Superior temporal gyrus (tissue), 1 donor: ENCODE data around the gene SLC50A1.

Source experiments
- DNase-seq: peaks from one replicate; pipeline ENCODE4 v3.0.0-alpha.2; 2016; ENCODE audit errors: extremely low spot score

SLC50A1 gene

GRCh38 chr1:155170101-155170785 lies 34.6 kb downstream of the SLC50A1 start:
- no peak for DNase-seq

GRCh38 chr1:155170806-155171205 lies 35.2 kb downstream of the SLC50A1 start:
- DNase-seq, result no peak

GRCh38 chr1:155171836-155172731 lies 36.4 kb downstream of the SLC50A1 start:
- DNase-seq, result no peak

GRCh38 chr1:155172732-155173477 lies 37.3 kb downstream of the SLC50A1 start, which contains the start of gene KRTCAP2:
Gene KRTCAP2, minus strand, starts transcription at chr1:155173304. Its CDS starts 80 bp downstream, at chr1:155173224.
- peak; percentile 97 for DNase-seq

GRCh38 chr1:155173478-155174323 lies 38.0 kb downstream of the SLC50A1 start, which contains the start of gene TRIM46:
Gene TRIM46, plus strand, starts transcription at chr1:155173849. Its CDS starts 118 bp downstream, at chr1:155173967.
- peak; percentile 13 for DNase-seq

- no peak for DNase-seq
These were observed 39.0 kb downstream of the SLC50A1 start for GRCh38 chr1:155174324-155175280.

- DNase-seq, result no peak
These were observed 39.8 kb downstream of the SLC50A1 start for GRCh38 chr1:155175281-155175926.

- no peak for DNase-seq
These were observed 40.3 kb downstream of the SLC50A1 start for GRCh38 chr1:155175927-155176371.

- peak; percentile 93 for DNase-seq
These were observed 41.0 kb downstream of the SLC50A1 start for GRCh38 chr1:155176544-155177071.

- no peak for DNase-seq
These were observed 41.7 kb downstream of the SLC50A1 start for GRCh38 chr1:155177192-155177917.

- DNase-seq, result no peak
These were observed 42.2 kb downstream of the SLC50A1 start for GRCh38 chr1:155177918-155178281.

GRCh38 chr1:155178441-155179111 lies 42.9 kb downstream of the SLC50A1 start:
- no peak for DNase-seq

- no peak for DNase-seq
These were observed 43.7 kb downstream of the SLC50A1 start for GRCh38 chr1:155179112-155180031.

- DNase-seq, result no peak
These were observed 45.9 kb downstream of the SLC50A1 start for GRCh38 chr1:155181371-155182051.

- DNase-seq, result no peak
These were observed 46.4 kb downstream of the SLC50A1 start for GRCh38 chr1:155182052-155182550.

- no peak for DNase-seq
These were observed 48.1 kb downstream of the SLC50A1 start for GRCh38 chr1:155183775-155184221.
